GM06990 (cell line): ENCODE measurements around the gene CRELD1.

Experiments
- DNase-seq: peaks from one replicate; pipeline ENCODE4 v3.0.0-alpha.2; 2011; ENCODE audit not compliant: insufficient read length; ENCODE audit errors: extremely low read depth
- H3K27me3 ChIP-seq: replicated peaks from 2 replicates; pipeline ENCODE4 v1.6.0; 2011; ENCODE audit warnings: low read length; ENCODE audit not compliant: control insufficient read depth, insufficient read depth
- H3K36me3 ChIP-seq: 2 replicates; pipeline ENCODE4 v1.5.1; 2011; ENCODE audit warnings: low read length; ENCODE audit not compliant: control insufficient read depth, insufficient read depth
- H3K4me3 ChIP-seq: replicated peaks from 2 replicates; pipeline ENCODE4 v1.5.1; 2011; ENCODE audit warnings: low read depth, mild to moderate bottlenecking, control low read depth, low read length
- CTCF ChIP-seq: IDR thresholded peaks from 2 replicates; pipeline ENCODE4 v1.5.1; 2011; ENCODE audit warnings: low read length, control low read depth, mild to moderate bottlenecking, inconsistent platforms; ENCODE audit not compliant: insufficient read depth, poor library complexity, severe bottlenecking

The CRELD1 gene

GRCh38 chr3:9946112-9947024 is 12.7 kb downstream of the CRELD1 start:
- Histone ChIP-seq H3K4me3 (no peak overlapping the region), H3K36me3 (peaks cover 39% of the 10 kb centered on the region), H3K27me3 (no peaks in the 10 kb centered on the region)
- TF ChIP-seq CTCF, result no peak
- DNase-seq, result no peak

GRCh38 chr3:9947025-9947995 is 13.7 kb downstream of the CRELD1 start:
- Histone ChIP-seq H3K27me3 (no peaks in the 10 kb centered on the region), H3K4me3 (no peak overlapping the region), H3K36me3 (peaks cover 38% of the 10 kb centered on the region)
- no peak for DNase-seq
- TF ChIP-seq CTCF, result no peak

- Histone ChIP-seq H3K27me3 (no peaks in the 10 kb centered on the region), H3K4me3 (no peak overlapping the region), H3K36me3 (peaks cover 29% of the 10 kb centered on the region)
- DNase-seq, result no peak
- no peak for TF ChIP-seq CTCF
These were observed 15.0 kb downstream of the CRELD1 start for GRCh38 chr3:9948586-9948985.

- no peak overlapping the region for H3K4me3 ChIP-seq
- peaks cover 25% of the 10 kb centered on the region for H3K36me3 ChIP-seq
- no peak for TF ChIP-seq CTCF
- no peaks in the 10 kb centered on the region for H3K27me3 ChIP-seq
- DNase-seq, result no peak
These were observed 15.5 kb downstream of the CRELD1 start for GRCh38 chr3:9949115-9949514.

- Histone ChIP-seq H3K36me3 (peaks cover 21% of the 10 kb centered on the region), H3K27me3 (no peaks in the 10 kb centered on the region), H3K4me3 (no peak overlapping the region)
- no peak for DNase-seq
- no peak for TF ChIP-seq CTCF
These were observed 16.0 kb downstream of the CRELD1 start for GRCh38 chr3:9949626-9950025.
